Measurements from ENCODE around the gene SKA2. TPM values are rescaled to one million over a fixed set of nuclear protein-coding genes. Genes with fewer than 3 reads are reported as not detected.

Gene SKA2
- total and polyA plus RNA-seq, 10 of the 15 experiments (the other 5 are each of a cell fraction or from before 2014, with no cell fraction given), result 40.3 to 137 (median 112) TPM

- TF ChIP-seq IKZF1 (conservative IDR thresholded peaks at IDR 0.05), result peak; percentile 76
- TF ChIP-seq PKNOX1 (IDR thresholded peaks at IDR 0.05), result peak; percentile 43; the same call in 1 of the 2 replicates
- TF ChIP-seq NR2C1 (IDR thresholded peaks at IDR 0.05), result no peak
- TF ChIP-seq TAF1 (IDR thresholded peaks at IDR 0.05; ENCODE audit: borderline replicate concordance, low read depth, low read length), result peak; percentile 28; the same call in 1 of the 2 replicates
- TF ChIP-seq TBL1XR1 (IDR thresholded peaks at IDR 0.05; ENCODE audit: low read depth, low read length), result peak; percentile 28; the same call in 1 of the 2 replicates
- TF ChIP-seq CBFB (IDR thresholded peaks at IDR 0.05; ENCODE audit: low read depth), result peak; percentile 62
- peak; percentile 66 for TF ChIP-seq POLR2AphosphoS5 (IDR thresholded peaks at IDR 0.05; ENCODE audit: low read length)
- TF ChIP-seq RFX5 (IDR thresholded peaks at IDR 0.05; ENCODE audit: low read depth, low read length), result no peak
- TF ChIP-seq E2F4 (IDR thresholded peaks at IDR 0.05; ENCODE audit: low read depth, low read length), result peak; percentile 93
- no peak for TF ChIP-seq NR2C2 (IDR thresholded peaks at IDR 0.05; ENCODE audit: borderline replicate concordance, control insufficient read depth, insufficient read length, low read depth)
- TF ChIP-seq BHLHE40 (IDR thresholded peaks at IDR 0.05; ENCODE audit: borderline replicate concordance in 1 of 2, low read depth in 2 of 2, low read length in 1 of 2), result peak in 1 of 2 experiments; percentile 82; a peak in 2 of 4 replicates
- TF ChIP-seq BACH1 (IDR thresholded peaks at IDR 0.05; ENCODE audit: borderline replicate concordance), result no peak
- no peak for TF ChIP-seq STAT3 (IDR thresholded peaks at IDR 0.05; ENCODE audit: low read depth, low read length)
- peak; percentile 84 for TF ChIP-seq BRCA1 (IDR thresholded peaks at IDR 0.05; ENCODE audit: low read depth, low read length)
- TF ChIP-seq SUPT20H (IDR thresholded peaks at IDR 0.05; ENCODE audit: borderline replicate concordance, control insufficient read depth, low read depth, low read length), result no peak
- no peak for TF ChIP-seq KAT2A (conservative IDR thresholded peaks at IDR 0.05; ENCODE audit: control insufficient read depth, low read depth, low read length)
- TF ChIP-seq PAX5 (IDR thresholded peaks at IDR 0.05; ENCODE audit: borderline replicate concordance, low read depth, low read length), result peak; percentile 24; the same call in 1 of the 2 replicates
- peak; percentile 99 for TF ChIP-seq SIN3A (IDR thresholded peaks at IDR 0.05; ENCODE audit: low read depth, low read length)
- TF ChIP-seq ZBTB33 (IDR thresholded peaks at IDR 0.05), result no peak; the same call in 1 of the 2 replicates
- TF ChIP-seq CHD2 (IDR thresholded peaks at IDR 0.05; ENCODE audit: borderline replicate concordance, low read depth, low read length), result peak; percentile 98
- TF ChIP-seq MXI1 (IDR thresholded peaks at IDR 0.05; ENCODE audit: low read depth, low read length), result peak; percentile 99
- peak; percentile 3 for TF ChIP-seq SIX5 (IDR thresholded peaks at IDR 0.05; ENCODE audit: low read depth, low read length, severe bottlenecking)
- no peak for TF ChIP-seq PBX3 (IDR thresholded peaks at IDR 0.05; ENCODE audit: insufficient replicate concordance, low read depth, low read length)
- TF ChIP-seq NRF1 (conservative IDR thresholded peaks at IDR 0.05; ENCODE audit: low read depth, low read length), result peak; percentile 96
- 0 out of 2 replicates have a peak, but pooled peaks have one; percentile 88 for TF ChIP-seq NFXL1 (IDR thresholded peaks at IDR 0.05; ENCODE audit: borderline replicate concordance)
Observed at GRCh38 chr17:59106463-59107305, 48.3 kb downstream of the SKA2 start, which contains the start of gene TRIM37 (continued).
